OCI-LY1 (cell line): ENCODE results near the gene PTX4.

ENCODE experiments used
- H2AFZ ChIP-seq: fragments of 200-600 bp; sonication (generic), shearing (Covaris generic); 2 replicates; pipeline ENCODE4 v1.6.0; 2014; ENCODE audit warnings: antibody characterized with exemption, mild to moderate bottlenecking, low read length
- H3F3A ChIP-seq: fragments of 200-600 bp; sonication (generic), shearing (Covaris generic); 2 replicates; pipeline ENCODE4 v1.6.0; 2014; ENCODE audit warnings: mild to moderate bottlenecking, antibody characterized with exemption, low read length, moderate library complexity; ENCODE audit not compliant: insufficient read depth
- H3K27ac ChIP-seq: fragments of 200-600 bp; sonication (generic); 2 replicates; pipeline ENCODE4 v1.5.1; 2014; ENCODE audit warnings: low read length, mixed run types, mild to moderate bottlenecking, low read depth; ENCODE audit not compliant: poor library complexity, severe bottlenecking
- H3K27me3 ChIP-seq: fragments of 200-600 bp; sonication (generic); 2 replicates; pipeline ENCODE4 v1.6.0; 2014; ENCODE audit warnings: antibody characterized with exemption, mild to moderate bottlenecking, low read length, moderate library complexity; ENCODE audit not compliant: insufficient read depth
- H3K36me3 ChIP-seq: fragments of 200-600 bp; sonication (generic); 2 replicates; pipeline ENCODE4 v1.6.1; 2014; ENCODE audit warnings: mild to moderate bottlenecking, antibody characterized with exemption, low read length, moderate library complexity, mixed read lengths; ENCODE audit not compliant: insufficient read depth
- H3K4me1 ChIP-seq: fragments of 200-600 bp; sonication (generic); 2 replicates; pipeline ENCODE4 v1.5.1; 2014; ENCODE audit warnings: mild to moderate bottlenecking, low read length, moderate library complexity; ENCODE audit not compliant: insufficient read depth, severe bottlenecking
- H3K4me2 ChIP-seq: fragments of 200-600 bp; sonication (generic), shearing (Covaris generic); 2 replicates; pipeline ENCODE4 v1.6.1; 2014; ENCODE audit warnings: low read length
- H3K4me3 ChIP-seq: fragments of 200-600 bp; sonication (generic); 2 replicates; pipeline ENCODE4 v1.5.1; 2014; ENCODE audit warnings: low read length, low read depth, mild to moderate bottlenecking, mixed read lengths; ENCODE audit not compliant: poor library complexity, severe bottlenecking
- H3K79me2 ChIP-seq: fragments of 200-600 bp; shearing (Covaris generic); 2 replicates; pipeline ENCODE4 v1.6.1; 2016; ENCODE audit warnings: mixed run types, low read length, mixed read lengths; ENCODE audit not compliant: insufficient read depth
- H3K9ac ChIP-seq: fragments of 200-600 bp; sonication (generic), shearing (Covaris generic); 2 replicates; pipeline ENCODE4 v1.6.1; 2014; ENCODE audit warnings: mild to moderate bottlenecking, low read length, mixed read lengths
- H3K9me2 ChIP-seq: fragments of 200-600 bp; sonication (generic), shearing (Covaris generic); 2 replicates; pipeline ENCODE4 v1.6.1; 2014; ENCODE audit warnings: low read depth, mild to moderate bottlenecking, low read length, mixed read lengths
- H3K9me3 ChIP-seq: fragments of 200-600 bp; shearing (Covaris generic); 2 replicates; pipeline ENCODE4 v1.6.1; 2014; ENCODE audit warnings: low read length, mixed read lengths
- H4K20me1 ChIP-seq: fragments of 200-600 bp; sonication (generic), shearing (Covaris generic); 2 replicates; pipeline ENCODE4 v1.6.0; 2016; ENCODE audit warnings: mild to moderate bottlenecking, low read length; ENCODE audit not compliant: insufficient read depth
- CTCF ChIP-seq: fragments of 200-600 bp; sonication (generic), shearing (Covaris generic); IDR thresholded peaks from 2 replicates; pipeline ENCODE4 v1.5.1; 2017; ENCODE audit warnings: mild to moderate bottlenecking, antibody characterized with exemption, low read length, moderate library complexity, mixed read lengths
- EZH2 ChIP-seq: fragments of 200-600 bp; sonication (generic), shearing (Covaris generic); IDR thresholded peaks from 2 replicates; pipeline ENCODE4 v1.8.0; 2017; ENCODE audit warnings: borderline replicate concordance, mixed run types, mild to moderate bottlenecking, antibody characterized with exemption, low read length, moderate library complexity, mixed read lengths

PTX4 gene

DNA sequence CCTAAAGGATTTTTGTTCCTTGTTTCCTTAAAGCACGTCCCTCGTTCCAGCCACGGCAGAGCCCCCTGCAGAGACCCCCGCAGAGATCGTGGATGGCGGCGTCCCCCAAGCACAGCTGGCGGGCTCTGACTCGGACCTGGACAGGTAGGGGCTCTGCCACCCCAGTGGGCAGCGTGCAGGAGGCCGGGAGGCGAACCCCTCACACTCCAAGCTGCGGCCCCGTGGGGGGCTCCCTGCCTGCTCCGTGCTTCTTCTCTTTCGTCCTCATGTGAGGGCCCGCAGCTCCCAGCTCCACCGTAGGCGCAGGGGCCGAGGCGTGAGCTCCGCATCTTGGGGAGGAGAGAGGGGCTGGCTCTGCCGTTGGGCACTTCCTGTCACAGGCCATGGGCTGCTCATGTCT, 12.9 kb upstream of the PTX4 start:
- H3K27ac ChIP-seq = no peak overlapping the region
- no peaks in the 10 kb centered on the region for H3K27me3 ChIP-seq
- no peaks in the 10 kb centered on the region for H3K9me2 ChIP-seq
- H3K36me3 ChIP-seq = peaks cover 61% of the 10 kb centered on the region
- H3K9me3 ChIP-seq = no peaks in the 10 kb centered on the region
- TF ChIP-seq EZH2 (no peak), CTCF (no peak)
- no peak overlapping the region for H2AFZ ChIP-seq
- H4K20me1 ChIP-seq = no peaks in the 10 kb centered on the region
- no peak overlapping the region for H3K4me3 ChIP-seq
- no peaks in the 10 kb centered on the region for H3K79me2 ChIP-seq
- H3K4me1 ChIP-seq = no peaks in the 10 kb centered on the region
- no peaks in the 10 kb centered on the region for H3F3A ChIP-seq
- H3K4me2 ChIP-seq = no peak overlapping the region
- no peak overlapping the region for H3K9ac ChIP-seq

GRCh38 chr16:1500465-1501150, 11.9 kb upstream of the PTX4 start:
- no peak for TF ChIP-seq EZH2
- no peak for TF ChIP-seq CTCF
- Histone ChIP-seq H3K4me2 (no peak overlapping the region), H3K36me3 (peaks cover 59% of the 10 kb centered on the region), H4K20me1 (no peaks in the 10 kb centered on the region), H3K27me3 (no peaks in the 10 kb centered on the region), H3K4me3 (no peak overlapping the region), H3K9me3 (no peaks in the 10 kb centered on the region), H3K79me2 (no peaks in the 10 kb centered on the region), H3K4me1 (no peaks in the 10 kb centered on the region), H2AFZ (no peak overlapping the region), H3F3A (no peaks in the 10 kb centered on the region), H3K9ac (no peak overlapping the region), H3K27ac (no peak overlapping the region), H3K9me2 (no peaks in the 10 kb centered on the region)

DNA sequence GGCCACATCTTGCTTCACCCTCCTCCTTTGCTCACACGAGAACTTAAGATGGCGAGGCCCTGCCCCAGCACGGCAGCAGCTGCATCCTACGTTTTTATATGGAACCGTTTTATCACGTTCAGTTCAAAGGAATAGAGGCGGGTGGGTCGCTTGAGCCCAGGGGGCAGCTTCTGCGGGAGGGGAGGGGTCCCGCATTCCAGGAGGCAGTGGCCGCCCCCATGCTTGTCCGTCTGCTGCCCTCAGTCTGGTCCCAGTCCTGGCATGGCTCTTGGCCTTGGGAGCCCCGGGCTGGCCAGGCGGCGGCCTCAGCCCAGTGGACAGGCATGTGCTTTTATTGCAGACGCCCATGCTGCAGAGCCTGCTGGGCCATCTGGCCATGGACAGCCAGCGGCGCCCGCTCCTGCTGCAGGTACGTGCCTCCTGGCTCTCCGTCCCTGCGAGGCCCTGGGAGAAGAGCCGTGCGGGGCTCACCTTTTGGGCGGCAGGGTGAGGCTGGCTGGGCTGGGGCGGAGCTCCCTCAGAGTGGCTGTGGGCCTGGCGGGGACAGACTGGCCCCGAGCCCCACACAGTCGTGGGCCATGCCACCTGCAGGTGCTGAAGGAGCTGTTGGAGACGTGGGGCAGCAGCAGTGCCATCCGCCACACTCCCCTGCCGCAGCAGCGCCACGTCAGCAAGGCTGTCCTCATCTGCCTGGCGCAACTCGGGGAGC, 11.2 kb upstream of the PTX4 start:
- H3K36me3 ChIP-seq = peaks cover 63% of the 10 kb centered on the region
- H3K4me3 ChIP-seq = no peak overlapping the region
- no peak for TF ChIP-seq CTCF
- no peak for TF ChIP-seq EZH2
- no peaks in the 10 kb centered on the region for H3K79me2 ChIP-seq
- no peaks in the 10 kb centered on the region for H3K4me1 ChIP-seq
- no peak overlapping the region for H3K4me2 ChIP-seq
- no peaks in the 10 kb centered on the region for H3F3A ChIP-seq
- no peaks in the 10 kb centered on the region for H3K9me3 ChIP-seq
- H3K9me2 ChIP-seq = no peaks in the 10 kb centered on the region
- no peak overlapping the region for H3K27ac ChIP-seq
- H2AFZ ChIP-seq = no peak overlapping the region
- no peaks in the 10 kb centered on the region for H3K27me3 ChIP-seq
- H4K20me1 ChIP-seq = no peaks in the 10 kb centered on the region
- H3K9ac ChIP-seq = no peak overlapping the region
